Measurements from ENCODE around the gene LARP4B.

The LARP4B gene

DNA sequence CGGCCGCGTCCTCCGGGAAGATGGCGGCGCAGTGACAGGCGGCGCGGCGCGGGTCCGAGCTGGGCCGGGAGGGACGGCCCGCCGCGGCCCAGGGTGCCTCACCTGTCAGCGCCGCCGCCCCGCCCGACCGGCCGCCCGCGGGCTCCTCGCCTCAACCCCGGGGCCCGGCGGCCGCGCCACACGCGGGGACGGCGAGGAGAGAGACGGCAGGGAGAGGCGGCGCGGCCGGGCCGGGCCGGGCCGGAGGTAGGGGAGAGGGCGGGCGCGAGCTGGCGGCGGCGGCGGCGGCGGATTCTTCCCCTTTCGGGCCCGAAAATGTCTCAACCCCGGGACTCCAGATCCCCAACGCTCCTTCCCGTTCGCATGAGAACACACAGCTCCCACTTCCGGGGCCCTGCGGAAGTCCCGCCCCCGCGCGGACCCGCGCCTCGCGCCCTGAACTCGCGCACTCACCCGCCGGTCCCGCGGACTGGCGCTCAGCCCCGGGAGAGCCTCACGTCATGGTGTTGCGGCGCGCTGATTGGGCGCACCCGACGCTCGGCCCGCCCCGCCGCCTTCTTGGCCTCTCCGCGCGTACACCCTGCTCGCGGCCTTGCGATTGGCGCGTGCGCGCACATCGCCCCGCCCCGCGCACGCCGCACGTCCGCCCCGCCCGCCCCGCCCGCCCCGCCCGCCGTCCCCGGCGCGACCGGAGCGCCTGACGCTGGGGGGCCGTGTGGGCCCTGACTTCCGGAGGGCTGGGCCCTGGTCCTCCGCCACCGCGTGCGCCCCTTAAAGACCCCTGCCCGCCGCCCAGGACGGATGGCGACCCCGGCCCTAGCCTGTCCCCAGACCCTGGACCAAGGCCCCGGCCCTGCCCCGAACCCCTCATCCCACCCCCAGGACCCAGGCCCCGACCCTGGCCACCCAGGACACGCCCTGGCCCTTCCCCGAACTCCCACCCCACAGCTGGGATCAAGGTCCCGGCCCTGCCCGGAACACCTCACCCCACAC lies at the start of gene LARP4B:
TSS of gene LARP4B (minus strand) at position 380 of the 993 bp plus-strand sequence. CDS start 45,984 bp downstream, outside the sequence.
- TF ChIP-seq GATA1 (IDR thresholded peaks at IDR 0.05; ENCODE audit: low read depth, low read length) (no peak), POLR2A (IDR thresholded peaks at IDR 0.05; ENCODE audit: low read length) (peak; percentile 72)
- DNase-seq: peak; percentile 99

DNA sequence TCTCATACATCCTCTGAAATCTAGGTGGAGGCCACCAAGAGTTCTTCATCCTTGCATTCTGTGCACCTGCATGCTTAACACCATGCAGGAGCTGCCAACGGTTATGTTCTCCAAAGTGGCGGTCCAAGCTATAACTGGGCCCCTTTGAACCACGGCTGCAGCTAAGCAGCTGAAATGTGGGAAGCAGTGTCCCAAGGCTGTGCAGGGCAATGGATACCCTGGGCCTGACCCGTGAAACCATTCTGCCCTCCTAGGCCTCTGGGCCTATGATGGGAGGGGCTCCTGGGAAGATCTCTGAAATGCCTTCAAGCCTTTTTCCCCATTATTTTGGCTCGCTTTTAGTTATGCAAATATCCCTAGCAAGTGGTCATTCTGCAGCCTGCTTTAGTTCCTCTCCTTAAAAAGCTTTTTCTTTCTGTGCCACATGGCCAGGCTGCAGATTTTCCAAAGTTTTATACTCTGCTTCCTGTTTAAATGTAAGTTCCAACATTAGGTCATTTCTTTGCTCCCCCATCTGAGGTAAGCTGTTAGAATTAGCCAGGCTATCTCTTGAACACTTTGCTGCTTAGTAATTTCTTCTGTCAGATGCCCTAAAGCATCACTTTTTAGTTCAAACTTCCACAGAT lies 49.1 kb upstream of the LARP4B start:
- TF ChIP-seq POLR2A (IDR thresholded peaks at IDR 0.05; ENCODE audit: low read length) (no peak), GATA1 (IDR thresholded peaks at IDR 0.05; ENCODE audit: low read depth, low read length) (no peak)
- DNase-seq: no peak

DNA sequence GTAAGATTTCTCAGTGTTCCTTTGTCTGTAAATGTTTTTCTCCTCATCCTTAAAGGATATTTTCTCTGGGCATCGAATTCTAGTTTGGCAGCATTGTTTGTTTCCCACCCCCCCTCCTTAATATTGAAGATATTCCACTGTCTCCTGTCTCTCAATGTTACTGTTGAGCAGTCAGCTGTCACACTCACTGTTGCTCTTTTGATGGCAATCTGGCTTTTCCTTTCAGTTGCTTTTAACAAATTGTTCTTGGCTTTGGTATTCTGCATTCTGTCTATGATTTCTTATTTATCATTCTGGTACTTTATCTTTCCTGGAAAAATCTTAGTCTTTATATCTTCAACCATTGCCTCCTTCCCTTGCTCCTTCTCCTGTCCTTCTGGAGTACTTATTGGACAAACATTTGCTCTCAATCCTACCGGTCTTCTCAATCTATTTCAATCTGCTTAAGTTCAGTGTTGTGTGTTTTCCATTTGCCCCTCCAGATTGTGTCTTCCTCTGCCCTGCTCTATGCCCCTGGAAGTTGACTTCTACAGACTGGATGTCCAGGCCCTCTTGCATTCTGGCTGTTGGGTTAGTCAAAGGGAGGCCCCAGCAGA lies 47.4 kb upstream of the LARP4B start:
- TF ChIP-seq POLR2A (IDR thresholded peaks at IDR 0.05; ENCODE audit: low read length) (no peak), GATA1 (IDR thresholded peaks at IDR 0.05; ENCODE audit: low read depth, low read length) (no peak)
- DNase-seq: peak; percentile 13 to 20

DNA sequence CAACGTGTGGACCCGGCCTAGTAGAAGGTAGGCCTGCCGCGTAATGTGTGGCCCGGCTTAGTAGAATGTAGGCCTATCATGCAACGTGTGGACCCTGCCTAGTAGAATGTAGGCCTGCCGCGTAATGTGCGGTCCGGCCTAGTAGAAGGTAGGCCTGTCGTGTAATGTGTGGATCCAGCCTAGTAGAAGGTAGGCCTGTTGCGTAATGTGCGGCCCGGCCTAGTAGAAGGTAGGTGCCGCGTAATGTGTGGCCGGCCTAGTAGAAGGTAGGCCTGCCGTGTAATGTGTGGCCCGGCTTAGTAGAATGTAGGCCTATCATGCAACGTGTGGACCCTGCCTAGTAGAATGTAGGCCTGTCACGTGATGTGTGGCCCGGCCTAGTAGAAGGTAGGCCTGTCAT lies 44.8 kb upstream of the LARP4B start:
- no peak for DNase-seq
- TF ChIP-seq GATA1 (IDR thresholded peaks at IDR 0.05; ENCODE audit: low read depth, low read length): no peak
- TF ChIP-seq POLR2A (IDR thresholded peaks at IDR 0.05; ENCODE audit: low read length): no peak

DNA sequence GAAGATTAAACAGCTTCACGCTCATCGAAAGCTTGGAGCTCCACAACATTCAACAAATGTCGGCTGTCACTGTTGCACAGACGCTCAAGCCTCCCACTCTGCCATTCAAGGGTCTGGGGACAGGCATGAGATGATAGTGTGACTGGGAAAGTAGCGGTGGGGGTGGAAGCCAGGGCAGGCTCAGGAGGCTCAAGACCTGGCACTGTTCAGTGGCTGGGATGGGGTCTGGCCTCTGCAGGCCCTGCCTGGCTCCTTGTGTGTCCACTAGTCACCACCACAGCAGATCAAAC lies 43.2 kb upstream of the LARP4B start:
- DNase-seq: no peak
- TF ChIP-seq GATA1 (IDR thresholded peaks at IDR 0.05; ENCODE audit: low read depth, low read length) (no peak), POLR2A (IDR thresholded peaks at IDR 0.05; ENCODE audit: low read length) (no peak)

DNA sequence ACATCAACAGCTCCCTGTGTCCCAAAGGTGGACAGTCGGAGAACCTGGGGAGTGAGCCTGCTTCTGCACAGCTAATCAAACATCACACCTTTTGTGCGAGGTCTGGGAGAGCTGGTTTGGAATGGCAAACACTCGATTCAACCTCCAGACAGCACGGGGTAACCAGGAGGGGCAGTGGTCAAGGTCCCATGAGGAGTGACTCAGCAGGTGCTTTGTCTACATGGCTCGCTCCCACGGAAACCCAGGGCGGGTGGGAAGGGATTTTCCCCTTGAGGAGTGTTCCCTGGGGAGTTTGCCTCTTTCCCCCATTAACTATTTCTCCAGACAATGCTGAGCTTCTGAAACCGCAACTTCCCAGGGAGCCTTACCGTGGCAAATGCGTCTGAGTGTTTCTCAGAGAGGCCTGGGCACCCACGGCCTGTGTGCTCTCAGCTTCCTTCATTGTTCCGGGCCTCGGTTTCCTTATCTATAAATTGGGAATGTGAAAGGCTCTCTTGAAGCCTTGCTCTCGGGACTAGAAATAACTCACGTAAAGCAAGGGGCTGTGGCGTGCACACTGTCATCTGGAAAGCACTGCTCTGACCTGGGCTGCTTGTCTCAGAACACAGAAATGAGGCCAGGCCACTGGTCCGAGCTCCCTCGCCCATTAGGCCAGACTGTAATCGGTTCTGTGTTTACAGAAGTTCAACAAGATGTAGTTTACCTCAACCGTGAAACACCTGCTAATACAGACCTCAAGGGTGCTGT lies 42.7 kb upstream of the LARP4B start:
- DNase-seq: no peak
- no peak for TF ChIP-seq POLR2A (IDR thresholded peaks at IDR 0.05; ENCODE audit: low read length)
- TF ChIP-seq GATA1 (IDR thresholded peaks at IDR 0.05; ENCODE audit: low read depth, low read length): no peak

DNA sequence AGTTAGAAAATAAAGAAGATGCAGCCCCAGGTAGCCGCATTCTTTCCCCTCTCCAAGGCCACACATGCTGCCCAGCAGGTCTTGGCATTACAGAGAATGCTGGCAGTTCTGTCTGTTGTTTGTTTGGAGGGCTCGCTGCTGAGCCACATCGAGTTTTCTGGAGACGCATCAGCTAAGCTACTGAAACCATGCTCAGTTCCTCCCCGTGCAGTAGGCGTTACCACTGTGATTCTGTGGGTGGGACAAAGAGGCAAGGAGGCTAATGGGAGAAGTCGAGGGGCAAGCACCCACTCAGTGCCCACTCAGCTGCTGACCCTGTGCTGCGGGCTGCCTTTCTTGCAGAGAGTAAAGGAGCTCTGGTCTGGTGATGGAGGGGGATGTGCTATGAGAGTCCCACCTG lies 41.3 kb upstream of the LARP4B start:
- no peak for DNase-seq
- TF ChIP-seq POLR2A (IDR thresholded peaks at IDR 0.05; ENCODE audit: low read length): no peak
- no peak for TF ChIP-seq GATA1 (IDR thresholded peaks at IDR 0.05; ENCODE audit: low read depth, low read length)

DNA sequence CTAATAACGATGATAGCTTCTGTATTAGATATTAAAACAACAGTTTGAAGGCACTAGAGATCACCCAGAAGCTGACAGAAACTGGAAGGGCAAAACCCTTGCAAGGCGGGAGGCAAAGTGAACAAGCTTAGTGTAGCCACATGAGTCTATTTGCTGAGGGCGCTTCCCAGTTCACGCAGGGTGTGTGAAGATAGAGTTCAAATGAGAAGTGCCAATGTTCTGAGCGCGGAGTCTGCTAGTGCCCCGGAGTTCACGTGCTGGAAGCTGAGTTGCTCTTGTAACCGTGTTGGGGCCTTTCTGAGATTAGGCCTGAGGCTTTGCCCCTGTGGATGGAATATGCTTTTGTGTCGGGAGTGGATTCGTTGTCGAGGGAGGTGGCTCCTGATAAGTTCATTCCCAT lies 40.1 kb upstream of the LARP4B start:
- no peak for DNase-seq
- TF ChIP-seq POLR2A (IDR thresholded peaks at IDR 0.05; ENCODE audit: low read length) (no peak), GATA1 (IDR thresholded peaks at IDR 0.05; ENCODE audit: low read depth, low read length) (no peak)

DNA sequence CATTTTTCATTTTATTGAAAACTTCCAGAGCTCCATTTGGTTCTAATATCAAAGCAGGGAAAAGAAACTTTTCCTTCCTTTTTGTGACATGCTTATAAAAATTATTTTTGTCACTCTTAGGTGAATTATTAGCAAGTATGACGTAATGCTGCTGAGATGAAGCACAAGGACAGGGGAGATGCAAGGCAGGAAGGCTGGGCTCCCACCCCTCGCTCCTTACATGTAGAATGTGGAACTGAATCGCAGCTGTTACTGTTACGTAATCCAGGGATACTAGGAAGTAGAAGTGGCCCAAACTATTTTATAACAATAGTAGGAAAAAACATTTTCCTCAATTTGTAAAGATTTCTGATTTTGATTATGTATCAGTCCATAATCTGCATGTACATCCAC lies 39.6 kb upstream of the LARP4B start:
- DNase-seq: no peak
- TF ChIP-seq GATA1 (IDR thresholded peaks at IDR 0.05; ENCODE audit: low read depth, low read length) (no peak), POLR2A (IDR thresholded peaks at IDR 0.05; ENCODE audit: low read length) (no peak)

DNA sequence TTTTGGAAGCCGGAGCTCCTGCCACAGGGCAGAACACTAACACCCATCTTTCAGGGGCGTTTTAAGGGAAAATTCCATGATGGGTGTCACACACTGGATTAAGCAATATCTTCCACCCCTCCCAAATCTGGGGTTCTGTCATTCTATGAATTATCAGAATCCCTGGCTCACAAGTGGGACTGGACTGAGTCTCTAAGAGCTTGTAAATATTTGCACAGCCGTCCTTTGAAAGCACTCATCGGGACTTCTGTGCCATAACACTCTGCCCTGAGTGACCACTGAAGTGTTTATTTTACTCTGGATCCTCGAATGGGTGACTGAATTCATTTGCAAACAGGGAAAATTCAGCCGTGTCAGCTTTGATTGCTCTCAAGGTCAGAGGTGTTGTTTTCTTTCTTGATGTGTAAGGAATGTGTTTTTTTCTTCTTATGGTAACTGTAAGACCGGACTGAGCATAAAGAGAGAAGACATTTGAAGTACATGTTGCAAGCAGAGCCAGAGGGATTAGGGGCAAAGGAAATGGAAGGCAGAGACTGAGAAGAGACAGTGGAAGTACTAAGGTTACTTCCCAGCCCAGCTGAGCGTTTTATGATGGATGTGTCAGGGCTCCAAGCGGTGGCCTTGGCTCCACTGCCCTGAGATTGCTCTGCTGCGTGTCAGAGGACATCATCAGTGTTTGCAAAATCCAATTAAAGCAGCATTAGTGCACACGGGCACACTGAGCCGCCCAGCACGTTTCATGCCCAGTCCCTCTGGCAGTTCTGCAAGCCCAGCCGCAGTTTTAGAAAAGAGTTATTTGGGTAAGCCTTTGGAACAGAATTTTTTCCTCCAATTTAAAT lies 39.0 kb upstream of the LARP4B start:
- DNase-seq: no peak
- no peak for TF ChIP-seq GATA1 (IDR thresholded peaks at IDR 0.05; ENCODE audit: low read depth, low read length)
- TF ChIP-seq POLR2A (IDR thresholded peaks at IDR 0.05; ENCODE audit: low read length): no peak

DNA sequence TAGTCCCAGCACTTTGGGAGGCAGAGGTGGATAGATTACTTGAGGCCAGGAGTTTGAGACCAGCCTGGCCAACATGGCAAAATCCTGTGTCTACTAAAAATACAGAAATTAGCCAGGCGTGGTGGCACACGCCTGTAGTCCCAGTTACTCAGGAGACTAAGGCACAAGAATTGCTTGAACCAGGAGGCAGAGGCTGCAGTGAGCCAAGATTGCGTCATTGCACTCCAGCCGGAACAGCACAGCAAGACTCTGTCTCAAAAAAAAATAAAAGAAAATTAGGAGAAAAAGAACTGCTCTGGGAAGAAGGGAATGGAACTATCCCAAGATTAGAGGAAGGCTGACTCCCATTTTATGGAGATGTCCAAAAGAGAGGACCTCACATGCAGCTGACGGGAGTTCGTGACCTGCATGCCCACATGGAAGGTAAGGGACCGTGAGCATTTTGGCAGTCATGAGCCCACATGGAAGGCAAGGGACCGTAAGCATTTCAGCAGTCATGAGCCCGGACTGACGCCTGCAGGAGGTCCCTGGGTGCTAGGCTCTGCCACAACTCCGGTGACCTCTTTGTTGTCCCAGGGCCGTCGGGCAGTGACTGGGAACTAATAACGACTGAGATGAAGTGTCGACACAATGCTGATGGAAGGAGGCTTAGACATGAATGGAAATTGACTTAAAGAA lies 38.1 kb upstream of the LARP4B start:
- TF ChIP-seq POLR2A (IDR thresholded peaks at IDR 0.05; ENCODE audit: low read length) (no peak), GATA1 (IDR thresholded peaks at IDR 0.05; ENCODE audit: low read depth, low read length) (no peak)

DNA sequence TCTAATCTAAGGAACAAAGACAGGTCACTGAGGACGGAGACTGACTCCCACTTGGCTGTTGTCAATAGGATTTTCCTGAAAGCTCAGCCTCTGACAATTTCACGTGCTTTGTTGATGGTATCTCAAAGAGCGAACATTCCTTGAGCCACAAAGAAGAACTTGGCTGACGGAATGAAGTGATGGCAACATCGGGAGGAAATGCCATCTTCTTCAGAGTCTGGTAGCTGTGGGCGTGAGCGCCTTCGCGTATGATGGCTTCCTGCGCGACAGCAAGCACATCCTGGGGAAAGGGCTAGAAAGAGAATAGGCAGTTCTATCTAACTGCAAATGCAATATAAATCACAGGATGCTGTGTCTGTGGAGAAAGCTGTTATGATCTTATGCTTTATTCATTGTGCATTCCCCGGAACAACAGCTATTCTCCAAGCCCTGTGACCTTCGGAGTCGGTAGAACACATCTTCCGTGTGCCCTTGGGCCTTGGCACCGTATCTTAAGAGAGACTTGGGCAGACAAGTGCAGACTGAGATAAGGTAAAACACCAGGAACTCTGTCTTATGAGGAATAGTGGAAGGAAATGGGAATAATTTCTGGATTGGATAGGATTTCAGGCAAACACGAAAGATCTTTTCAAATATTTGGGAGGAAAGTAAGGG lies 37.2 kb upstream of the LARP4B start:
- TF ChIP-seq POLR2A (IDR thresholded peaks at IDR 0.05; ENCODE audit: low read length) (no peak), GATA1 (IDR thresholded peaks at IDR 0.05; ENCODE audit: low read depth, low read length) (no peak)
- no peak for DNase-seq

More for the DNA sequence above, 38.1 kb upstream of the LARP4B start:
- DNase-seq: no peak

Measured in erythroblast (primary cell).